ENCODE measurements around the gene SLC43A3. TPM values are rescaled to one million over a fixed set of nuclear protein-coding genes. Genes with fewer than 3 reads are reported as not detected.

SLC43A3 gene
- total and polyA plus RNA-seq, 2 donors, result 17.8 to 28.7 TPM

Other genes starting within 250 kb of the SLC43A3 start
- gene LRRC55, start 245.2 kb downstream of the SLC43A3 start, total RNA-seq, result 2.0 TPM
- 0.25 TPM for gene LRRC55, start 245.2 kb downstream of the SLC43A3 start, polyA plus RNA-seq
- 8.7 TPM for gene APLNR, start 189.9 kb downstream of the SLC43A3 start, total RNA-seq
- 1.2 TPM for gene APLNR, start 189.9 kb downstream of the SLC43A3 start, polyA plus RNA-seq
- gene TNKS1BP1, start 102.2 kb downstream of the SLC43A3 start, total RNA-seq, result 22.8 TPM
- gene TNKS1BP1, start 102.2 kb downstream of the SLC43A3 start, polyA plus RNA-seq, result 237 TPM
- 110 TPM for gene SSRP1, start 91.2 kb downstream of the SLC43A3 start, total RNA-seq
- 48.8 TPM for gene SSRP1, start 91.2 kb downstream of the SLC43A3 start, polyA plus RNA-seq
- 0.76 TPM for gene P2RX3, start 88.8 kb downstream of the SLC43A3 start, total RNA-seq
- gene P2RX3, start 88.8 kb downstream of the SLC43A3 start, polyA plus RNA-seq, result 0.02 TPM
- 83.9 TPM for gene PRG3, start 46.0 kb downstream of the SLC43A3 start, total RNA-seq
- 2.5 TPM for gene PRG3, start 46.0 kb downstream of the SLC43A3 start, polyA plus RNA-seq
- gene PRG2, start 36.5 kb downstream of the SLC43A3 start, total RNA-seq, result 212 TPM
- 14.6 TPM for gene PRG2, start 36.5 kb downstream of the SLC43A3 start, polyA plus RNA-seq
- gene RTN4RL2, start 33.4 kb upstream of the SLC43A3 start, total RNA-seq, result 0.42 TPM
- 1.4 TPM for gene RTN4RL2, start 33.4 kb upstream of the SLC43A3 start, polyA plus RNA-seq
- 2.3 TPM for gene SLC43A1, start 88.6 kb upstream of the SLC43A3 start, total RNA-seq
- gene SLC43A1, start 88.6 kb upstream of the SLC43A3 start, polyA plus RNA-seq, result 5.1 TPM
- gene TIMM10, start 103.6 kb upstream of the SLC43A3 start, total RNA-seq, result 46.3 TPM
- 49.3 TPM for gene TIMM10, start 103.6 kb upstream of the SLC43A3 start, polyA plus RNA-seq
- gene SMTNL1, start 110.5 kb upstream of the SLC43A3 start, total RNA-seq, result 0.05 TPM
- 0.05 TPM for gene SMTNL1, start 110.5 kb upstream of the SLC43A3 start, polyA plus RNA-seq
- gene UBE2L6, start 140.6 kb upstream of the SLC43A3 start, total RNA-seq, result 119 TPM
- gene UBE2L6, start 140.6 kb upstream of the SLC43A3 start, polyA plus RNA-seq, result 98.7 TPM
- gene SERPING1, start 170.6 kb upstream of the SLC43A3 start, total RNA-seq, result 9.8 TPM
- 164 TPM for gene SERPING1, start 170.6 kb upstream of the SLC43A3 start, polyA plus RNA-seq
- gene YPEL4, start 222.8 kb upstream of the SLC43A3 start, total RNA-seq, result 0.94 TPM
- 5.9 TPM for gene YPEL4, start 222.8 kb upstream of the SLC43A3 start, polyA plus RNA-seq
- gene CLP1, start 230.6 kb upstream of the SLC43A3 start, total RNA-seq, result 22.0 TPM
- gene CLP1, start 230.6 kb upstream of the SLC43A3 start, polyA plus RNA-seq, result 13.6 TPM
- 17.4 TPM for gene ZDHHC5, start 241.0 kb upstream of the SLC43A3 start, total RNA-seq
- gene ZDHHC5, start 241.0 kb upstream of the SLC43A3 start, polyA plus RNA-seq, result 21.0 TPM

Data from thymus (tissue), 2 donors.